HG03460 (cell line): ENCODE measurements around the gene ZNF263.
"Not testable (repeated sequence)": the region's sequence is repeated elsewhere in the genome, so short reads cannot be mapped to it uniquely, and the experiment has no call there.

Source experiments
- ATAC-seq: cut with Tn5 transposase; IDR thresholded peaks from one replicate; pipeline ENCODE4 v1.9.1; 2021; ENCODE audit not compliant: unreplicated experiment

Gene ZNF263

GRCh38 chr16:3266873-3267537 is 16.3 kb upstream of the ZNF263 start:
- ATAC-seq = no peak

- no peak for ATAC-seq
Observed at GRCh38 chr16:3268294-3268693, 15.0 kb upstream of the ZNF263 start.

DNA sequence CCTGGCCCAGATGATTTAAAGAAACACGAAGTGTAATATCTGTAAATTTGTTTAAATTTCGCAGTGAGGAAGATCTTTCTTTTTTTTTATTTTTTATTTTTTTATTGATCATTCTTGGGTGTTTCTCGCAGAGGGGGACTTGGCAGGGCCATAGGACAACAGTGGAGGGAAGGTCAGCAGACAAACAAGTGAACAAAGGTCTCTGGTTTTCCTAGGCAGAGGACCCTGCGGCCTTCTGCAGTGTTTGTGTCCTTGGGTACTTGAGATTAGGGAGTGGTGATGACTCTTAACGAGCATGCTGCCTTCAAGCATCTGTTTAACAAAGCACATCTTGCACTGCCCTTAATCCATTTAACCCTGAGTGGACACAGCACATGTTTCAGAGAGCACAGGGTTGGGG is 12.6 kb upstream of the ZNF263 start:
- ATAC-seq = not testable (repeated sequence)

- not testable (repeated sequence) for ATAC-seq
Observed at GRCh38 chr16:3271281-3271680, 12.0 kb upstream of the ZNF263 start.

- ATAC-seq = no peak
Observed at GRCh38 chr16:3274490-3274889, 8.8 kb upstream of the ZNF263 start.

DNA sequence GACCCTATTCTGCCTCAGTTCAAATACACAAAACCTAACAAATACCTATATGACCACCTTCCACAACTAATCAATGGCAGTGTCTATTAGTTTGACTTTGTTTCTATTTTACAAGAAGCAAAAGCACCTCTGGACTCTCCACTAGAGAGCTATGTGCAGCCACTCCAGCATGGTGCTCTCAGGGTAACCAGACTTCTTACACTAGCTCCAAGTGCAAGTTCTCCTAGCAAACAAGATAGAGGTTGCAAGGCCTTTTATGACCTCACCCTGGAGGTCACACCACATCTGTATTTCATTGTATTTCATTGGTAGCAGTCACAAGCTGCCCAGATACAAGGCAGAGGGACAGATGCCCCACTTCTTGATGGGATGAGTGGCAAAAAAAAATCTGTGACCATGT is 8.3 kb upstream of the ZNF263 start:
- ATAC-seq = no peak

DNA sequence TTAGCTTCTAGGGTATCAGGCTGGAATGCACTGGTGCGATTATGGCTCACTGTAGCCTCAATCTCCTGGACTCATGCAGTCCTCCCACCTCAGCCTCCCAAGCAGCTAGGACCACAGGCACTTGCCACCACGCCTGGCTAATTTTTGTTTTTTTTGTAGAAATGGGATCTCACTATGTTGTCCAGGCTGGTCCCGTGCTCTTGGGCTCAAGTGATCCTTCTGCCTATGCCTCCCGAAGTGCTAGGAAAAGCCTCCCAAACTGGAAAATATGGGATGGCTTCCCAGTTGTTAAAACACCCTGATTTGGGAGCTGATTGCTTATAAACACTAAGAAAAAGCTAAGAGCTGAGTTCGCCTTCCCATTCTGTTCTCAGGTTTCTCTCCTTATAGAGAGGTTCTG is 6.6 kb upstream of the ZNF263 start:
- no peak for ATAC-seq

DNA sequence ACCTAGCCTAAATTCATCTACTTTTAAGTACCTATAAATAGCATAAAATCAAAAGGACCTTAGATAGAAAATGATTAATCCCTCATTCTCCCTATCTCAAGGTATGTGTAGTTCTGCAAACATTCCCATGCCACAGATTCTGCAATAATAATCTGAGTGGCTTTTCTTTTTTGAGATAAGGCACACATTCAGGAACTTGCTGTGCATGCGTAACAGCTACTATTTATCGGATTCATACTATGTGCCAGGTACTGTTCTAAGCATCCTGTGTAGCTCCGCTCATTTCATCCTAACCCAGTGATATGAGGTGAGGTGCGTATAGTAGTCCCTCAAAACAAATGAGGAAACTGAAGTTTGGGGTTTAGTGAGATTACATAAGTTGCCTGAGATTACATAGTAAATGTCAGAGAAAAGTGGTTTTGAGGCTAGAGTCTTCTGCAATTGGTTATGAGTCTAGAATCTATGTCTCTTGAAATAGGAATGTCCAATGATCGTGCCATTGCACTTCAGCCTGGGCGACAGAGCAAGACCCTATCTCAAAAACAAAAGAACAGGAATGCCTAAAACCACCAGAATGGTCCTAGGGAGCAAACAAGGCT is 2.0 kb upstream of the ZNF263 start:
- ATAC-seq = no peak

GRCh38 chr16:3282103-3282729 is 1.1 kb upstream of the ZNF263 start:
- ATAC-seq = peak; percentile 22

GRCh38 chr16:3283543-3284447 is 504 bp downstream of the ZNF263 start:
- peak; percentile 18 for ATAC-seq

GRCh38 chr16:3285131-3285530 is 1.8 kb downstream of the ZNF263 start:
- no peak for ATAC-seq

DNA sequence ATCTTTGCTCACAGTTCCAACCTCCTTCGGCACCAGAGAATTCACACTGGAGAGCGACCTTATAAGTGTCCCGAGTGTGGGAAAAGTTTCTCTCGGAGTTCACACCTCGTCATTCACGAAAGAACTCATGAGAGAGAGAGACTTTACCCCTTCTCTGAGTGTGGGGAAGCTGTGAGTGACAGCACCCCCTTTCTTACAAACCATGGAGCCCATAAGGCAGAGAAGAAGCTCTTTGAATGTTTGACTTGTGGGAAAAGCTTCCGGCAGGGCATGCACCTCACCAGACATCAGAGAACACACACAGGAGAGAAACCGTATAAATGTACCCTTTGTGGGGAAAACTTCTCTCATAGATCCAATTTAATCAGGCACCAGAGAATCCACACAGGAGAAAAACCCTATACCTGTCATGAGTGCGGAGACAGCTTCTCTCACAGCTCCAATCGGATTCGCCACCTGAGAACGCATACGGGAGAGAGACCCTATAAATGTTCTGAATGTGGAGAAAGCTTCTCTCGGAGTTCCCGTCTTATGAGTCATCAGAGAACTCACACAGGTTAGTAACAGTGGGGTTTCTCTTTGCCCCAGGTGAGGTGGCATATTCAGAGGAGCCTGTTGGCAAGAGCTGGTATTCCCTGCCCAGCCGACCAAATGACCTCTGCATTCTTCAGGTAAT is 6.8 kb downstream of the ZNF263 start:
- ATAC-seq = no peak

GRCh38 chr16:3292604-3293003 is 9.3 kb downstream of the ZNF263 start:
- ATAC-seq = no peak

DNA sequence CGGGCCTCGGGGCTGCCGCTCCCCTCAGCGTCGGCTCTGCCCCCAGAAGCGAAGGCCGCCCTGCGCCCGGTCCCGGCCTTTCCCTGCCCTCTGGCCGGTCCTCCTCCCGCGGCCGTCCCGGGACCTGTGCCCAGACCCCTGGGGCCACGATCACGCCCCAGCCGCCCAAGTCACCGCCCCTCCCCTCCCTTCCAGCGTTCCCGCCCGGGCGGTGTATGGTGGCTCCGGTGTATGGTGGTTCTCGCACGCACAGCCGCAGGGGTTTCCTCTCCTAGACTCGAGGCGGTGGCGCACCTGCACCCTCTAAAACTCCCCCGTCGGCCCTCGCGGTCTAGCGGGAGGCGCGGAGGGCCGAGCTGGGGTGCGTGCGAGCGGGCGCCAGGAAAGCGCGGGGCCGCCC is 11.9 kb downstream of the ZNF263 start:
- no peak for ATAC-seq

GRCh38 chr16:3295783-3296182 is 12.5 kb downstream of the ZNF263 start:
- no peak for ATAC-seq

DNA sequence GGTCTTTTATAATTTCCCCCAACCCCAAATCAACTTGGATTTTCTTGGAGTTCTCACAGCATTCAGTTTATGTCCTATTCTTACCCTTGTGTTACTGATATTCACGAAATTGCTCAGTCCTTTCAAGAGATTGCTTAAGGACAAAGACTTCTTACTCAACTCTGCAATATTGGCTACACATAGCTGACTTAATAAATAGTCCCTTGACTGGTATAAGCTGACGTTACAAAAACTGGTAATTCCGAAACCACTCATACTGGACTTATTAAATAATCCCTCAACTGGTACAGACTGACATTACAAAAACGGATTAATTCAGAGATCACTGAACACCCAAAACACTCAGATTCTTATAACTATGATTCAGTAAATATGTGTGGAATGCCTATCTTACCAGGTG is 21.1 kb downstream of the ZNF263 start:
- ATAC-seq = no peak

- ATAC-seq = peak; percentile 90
Observed at GRCh38 chr16:3305109-3306068, 22.1 kb downstream of the ZNF263 start, which contains the start of the genes TIGD7 and ZNF75A. TSS of gene TIGD7 (minus strand) at chr16:3305430. CDS start at chr16:3300614, 4,816 bp downstream. TSS of gene ZNF75A (plus strand) at chr16:3305497. CDS start at chr16:3308429, 2,932 bp downstream.

GRCh38 chr16:3306078-3306477 is 22.8 kb downstream of the ZNF263 start:
- no peak for ATAC-seq

- ATAC-seq = no peak
Observed at GRCh38 chr16:3311496-3311895, 28.2 kb downstream of the ZNF263 start.
